Body of pancreas (tissue), 4 donors: ENCODE results near the gene AK4.

ENCODE experiments used
- POLR2A ChIP-seq, 3 donors: fragments of 450-650 bp; IDR thresholded peaks; one replicate each; pipeline ENCODE4 v1.6.1; 2016; ENCODE audit warnings: antibody characterized with exemption in 3 of 3, mild to moderate bottlenecking in 2 of 3
- TF ChIP-seq, protein P1 (sequence below), 7 experiments: fragments of 450-650 bp in 4 of 7; fragments of 200-600 bp in 3 of 7; sonication (generic) in 3 of 7; IDR thresholded peaks; one replicate each; pipeline ENCODE4 v1.5.1; 2016 to 2019; ENCODE audit warnings: antibody characterized with exemption in 7 of 7

DNA sequence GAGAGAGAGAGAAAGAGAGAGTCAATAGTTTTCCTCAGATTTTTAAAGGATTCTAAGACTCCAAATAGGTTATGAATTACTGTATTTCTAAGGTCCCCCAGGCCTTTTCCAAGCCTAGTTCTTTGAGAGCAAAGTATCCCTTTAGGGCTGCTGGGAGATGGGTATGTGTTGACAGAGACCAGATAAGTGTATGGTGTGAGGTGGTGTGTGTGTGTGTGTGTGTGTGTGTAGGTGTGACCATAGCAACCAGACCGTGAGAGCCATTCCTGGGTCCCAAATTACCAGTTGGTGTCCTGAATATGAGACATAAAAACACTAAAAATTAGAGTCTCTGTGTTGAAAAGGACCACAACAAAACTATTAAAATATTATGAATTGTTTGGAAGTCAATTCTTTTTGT, 119.7 kb downstream of the AK4 start:
- TF ChIP-seq POLR2A (IDR thresholded peaks at IDR 0.05), result no peak
- TF ChIP-seq, protein P1, sequence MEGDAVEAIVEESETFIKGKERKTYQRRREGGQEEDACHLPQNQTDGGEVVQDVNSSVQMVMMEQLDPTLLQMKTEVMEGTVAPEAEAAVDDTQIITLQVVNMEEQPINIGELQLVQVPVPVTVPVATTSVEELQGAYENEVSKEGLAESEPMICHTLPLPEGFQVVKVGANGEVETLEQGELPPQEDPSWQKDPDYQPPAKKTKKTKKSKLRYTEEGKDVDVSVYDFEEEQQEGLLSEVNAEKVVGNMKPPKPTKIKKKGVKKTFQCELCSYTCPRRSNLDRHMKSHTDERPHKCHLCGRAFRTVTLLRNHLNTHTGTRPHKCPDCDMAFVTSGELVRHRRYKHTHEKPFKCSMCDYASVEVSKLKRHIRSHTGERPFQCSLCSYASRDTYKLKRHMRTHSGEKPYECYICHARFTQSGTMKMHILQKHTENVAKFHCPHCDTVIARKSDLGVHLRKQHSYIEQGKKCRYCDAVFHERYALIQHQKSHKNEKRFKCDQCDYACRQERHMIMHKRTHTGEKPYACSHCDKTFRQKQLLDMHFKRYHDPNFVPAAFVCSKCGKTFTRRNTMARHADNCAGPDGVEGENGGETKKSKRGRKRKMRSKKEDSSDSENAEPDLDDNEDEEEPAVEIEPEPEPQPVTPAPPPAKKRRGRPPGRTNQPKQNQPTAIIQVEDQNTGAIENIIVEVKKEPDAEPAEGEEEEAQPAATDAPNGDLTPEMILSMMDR (IDR thresholded peaks at IDR 0.05), result no peak
